H1 (cell line): ENCODE measurements around the gene CASR. TPM values are rescaled to one million over a fixed set of nuclear protein-coding genes. Genes with fewer than 3 reads are reported as not detected.

Experiments
- CHD1 ChIP-seq: IDR thresholded peaks from 2 replicates; pipeline ENCODE4 v1.6.1; 2012; ENCODE audit warnings: low read depth, low read length, improper control_type of control experiment
- CTCF ChIP-seq, 3 experiments: IDR thresholded peaks; 1 replicate in 2 of 3; 2 replicates in 1 of 3; pipeline versions ENCODE4 v1.5.1 to v1.6.1; 2011; ENCODE audit warnings: low read length in 3 of 3, mild to moderate bottlenecking in 3 of 3, inconsistent platforms in 2 of 3, low read depth in 1 of 3, moderate library complexity in 1 of 3; ENCODE audit not compliant: insufficient read depth in 1 of 3; ENCODE audit errors: control extremely low read depth in 1 of 3
- GABPA ChIP-seq: IDR thresholded peaks from 2 replicates; pipeline ENCODE4 v1.6.1; 2011; ENCODE audit warnings: mild to moderate bottlenecking, low read length, moderate library complexity, borderline replicate concordance; ENCODE audit not compliant: insufficient read depth
- MAX ChIP-seq: IDR thresholded peaks from 2 replicates; pipeline ENCODE4 v1.6.1; 2012; ENCODE audit warnings: inconsistent platforms
- RAD21 ChIP-seq, 2 experiments: IDR thresholded peaks in 1 of 2; conservative IDR thresholded peaks in 1 of 2; 2 replicates each; pipeline ENCODE4 v1.6.1; 2011; ENCODE audit warnings: low read depth in 2 of 2, low read length in 2 of 2, improper control_type of control experiment in 1 of 2, inconsistent platforms in 1 of 2, mild to moderate bottlenecking in 1 of 2, moderate library complexity in 1 of 2
- SP1 ChIP-seq: IDR thresholded peaks from 2 replicates; pipeline ENCODE4 v1.6.1; 2011; ENCODE audit warnings: low read depth, low read length
- USF2 ChIP-seq: IDR thresholded peaks from 2 replicates; pipeline ENCODE4 v1.6.1; 2011; ENCODE audit warnings: low read length, improper control_type of control experiment
- polyA plus RNA-seq, 7 experiments: library from polyadenylated mRNA; depleted of rRNA in 3 of 7; stranded (reverse) in 5 of 7; unstranded in 2 of 7; fragments of >200 nt in 5 of 7; fragments of 200-250 nt in 2 of 7; gene quantifications; 1 replicate in 5 of 7; 2 replicates in 1 of 7; 4 replicates in 1 of 7; pipeline versions ENCODE4 v1.2.1 to v1.2.3, GENCODE V29; 2011 to 2013; ENCODE audit warnings: missing spikeins in 2 of 7, mixed read lengths in 2 of 7
- total RNA-seq: library from RNA; stranded (reverse); fragmentation: NEBNext Ultra II Directional; extraction: Animal tissue kit (Norgen Biotek cat#: 25700); gene quantifications from 2 replicates; pipeline ENCODE4 v1.2.1, GENCODE V29; 2021

CASR gene
- total and polyA plus RNA-seq, 2 of the 8 experiments (the other 6 are each of a cell fraction or from before 2014, with no cell fraction given) = 0.36 to 0.58 TPM

- TF ChIP-seq CTCF (IDR thresholded peaks at IDR 0.05; ENCODE audit: control extremely low read depth in 1 of 3, insufficient read depth in 1 of 3, low read depth in 1 of 3, low read length in 3 of 3) (no peak), MAX (no peak), SP1 (no peak), RAD21 (IDR thresholded peaks at IDR 0.05 in 1 of 2, conservative IDR thresholded peaks at IDR 0.05 in 1 of 2; ENCODE audit: low read depth in 2 of 2, low read length in 2 of 2) (no peak), USF2 (no peak), CHD1 (no peak), GABPA (no peak)
Observed at GRCh38 chr3:122217901-122218300, 34.4 kb downstream of the CASR start (continued).
